Measurements from ENCODE around the gene PPM1A. TPM values are rescaled to one million over a fixed set of nuclear protein-coding genes. Genes with fewer than 3 reads are reported as not detected.

Gene PPM1A
- total and polyA plus RNA-seq, 2 of the 8 experiments (the other 6 are each of a cell fraction or from before 2014, with no cell fraction given): 14.0 to 51.2 TPM

DNA sequence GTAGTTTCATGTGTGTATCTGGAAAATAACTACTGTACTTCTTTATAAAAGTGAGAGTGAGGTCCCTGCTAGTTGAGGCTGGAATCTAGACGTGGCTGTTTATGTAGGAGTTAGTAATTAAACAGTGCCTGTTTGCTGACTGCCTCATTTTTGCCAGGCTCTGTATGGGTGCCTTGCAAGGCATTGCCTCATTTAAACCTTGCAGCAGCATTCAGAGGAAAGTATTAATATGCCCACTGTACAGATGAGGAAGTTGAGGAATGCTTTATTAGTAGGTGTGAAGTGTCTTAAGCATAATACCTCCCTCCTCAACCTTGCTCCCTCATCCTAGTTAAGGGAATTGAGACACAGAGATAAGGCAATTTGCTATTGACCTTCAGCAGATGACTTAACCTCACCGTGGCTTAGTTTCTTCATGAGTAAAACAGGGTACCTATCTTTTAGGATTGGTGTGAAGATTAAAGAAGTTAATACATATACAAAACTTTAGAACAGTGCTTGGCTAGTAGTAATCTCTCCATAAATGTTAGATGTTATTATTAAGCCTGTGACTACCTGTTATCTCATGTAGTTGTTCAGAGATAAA, 28.7 kb downstream of the PPM1A start:
- Histone ChIP-seq H4K20me1 (replicated peaks in 1 of 2; ENCODE audit: control insufficient read depth in 1 of 2, insufficient read depth in 2 of 2, low read length in 2 of 2) (no peaks in the 10 kb centered on the region), H3K27me3 (replicated peaks in 1 of 4; ENCODE audit: control insufficient read depth in 3 of 4, extremely low read depth in 1 of 4, insufficient read depth in 3 of 4, low read length in 3 of 4) (no peaks in the 10 kb centered on the region), H3K4ac (replicated peaks; ENCODE audit: insufficient read length, low read depth, low read length) (no peak overlapping the region), H2BK120ac (replicated peaks; ENCODE audit: low read depth, low read length) (peak overlapping the region; percentile 1), H2AFZ (ENCODE audit: low read length) (no peak overlapping the region), H3K23me2 (ENCODE audit: low read depth, low read length) (no peaks in the 10 kb centered on the region), H3K4me3 (ENCODE audit: extremely low read depth in 1 of 4, insufficient read depth in 2 of 4, low read depth in 3 of 4, low read length in 4 of 4) (no peak overlapping the region), H3K14ac (ENCODE audit: insufficient read length) (no peak overlapping the region), H3K18ac (ENCODE audit: extremely low read depth, low read length) (0 out of 2 replicates have a peak overlapping the region, but pooled peaks have one; percentile 0), H3K4me2 (ENCODE audit: insufficient read depth in 1 of 2, low read depth in 2 of 2, low read length in 2 of 2) (peak overlapping the region in 1 of 2 experiments; percentile 9; a peak in 1 of 4 replicates), H2BK5ac (ENCODE audit: low read depth, low read length) (peak overlapping the region; percentile 77; the same call in 1 of the 2 replicates), H3K27ac (ENCODE audit: low read depth, low read length) (no peak overlapping the region), H3K9ac (replicated peaks in 1 of 4; ENCODE audit: extremely low read depth in 1 of 4, low read depth in 3 of 4, low read length in 3 of 4) (peak overlapping the region in 1 of 4 experiments; percentile 34; a peak in 1 of 7 replicates), H3K23ac (ENCODE audit: insufficient read length) (no peak overlapping the region), H2BK15ac (ENCODE audit: low read length) (no peak overlapping the region), H3K36me3 (ENCODE audit: control insufficient read depth in 2 of 4, insufficient read depth in 4 of 4, low read length in 3 of 4) (peaks cover 0 to 2% (median 1%) of the 10 kb centered on the region in 4 experiments; a peak in 2 of 8 replicates), H3K4me1 (replicated peaks in 1 of 4; ENCODE audit: control insufficient read depth in 3 of 4, insufficient read depth in 4 of 4, low read length in 3 of 4) (peaks cover 0 to 15% (median 12%) of the 10 kb centered on the region in 4 experiments; a peak in 5 of 7 replicates), H3K79me1 (ENCODE audit: low read depth, low read length) (peaks cover 4% of the 10 kb centered on the region; the same call in 1 of the 2 replicates), H4K91ac (replicated peaks; ENCODE audit: insufficient read length, low read length) (peak overlapping the region; percentile 61), H3K79me2 (ENCODE audit: control insufficient read depth in 1 of 2, insufficient read depth in 2 of 2, low read length in 2 of 2) (peaks cover 0 to 79% of the 10 kb centered on the region in 2 experiments; a peak in 2 of 4 replicates), H3K9me3 (ENCODE audit: insufficient read depth in 2 of 2, low read depth in 1 of 2, low read length in 1 of 2) (no peaks in the 10 kb centered on the region), H2BK12ac (ENCODE audit: low read depth, low read length) (no peak overlapping the region), H3K56ac (replicated peaks; ENCODE audit: insufficient read length, low read depth, low read length) (peak overlapping the region; percentile 3), H4K5ac (ENCODE audit: insufficient read length, low read depth, low read length) (peak overlapping the region; percentile 44), H2AK5ac (ENCODE audit: low read depth, low read length) (no peak overlapping the region; the same call in 1 of the 2 replicates), H4K8ac (ENCODE audit: extremely low read depth, insufficient read depth, low read length) (no peak overlapping the region), H2BK20ac (ENCODE audit: low read length) (peak overlapping the region; percentile 53; the same call in 1 of the 2 replicates)
- 57% methylated on average over 2 of the region's 2 CpGs; no CpG with 5 or more reads in 1 of the 2 experiments for WGBS, 2 experiments (ENCODE audit: extremely low coverage in 1 of 2, insufficient coverage in 1 of 2, insufficient read length in 1 of 2, insufficient replicate concordance in 2 of 2, low coverage in 1 of 2, low lambda C conversion rate in 2 of 2, missing lambda C conversion rate in 1 of 2)
- CTCF ChIA-PET (ENCODE audit: partially characterized antibody): interaction anchor here (0.9 to 3.7 kb wide), 2 partner anchors 12 to 50 kb away, joined by 4 to 18 read pairs; no protein-coding TSS in a partner anchor
- no peak for FAIRE-seq
- no peak for DNase-seq (ENCODE audit: low read depth in 1 of 2, low spot score in 2 of 2)
- POLR2A ChIA-PET (ENCODE audit: partially characterized antibody): no interaction called here
- TF ChIP-seq KDM1A (IDR thresholded peaks at IDR 0.05; ENCODE audit: borderline replicate concordance, low read length) (0 out of 2 replicates have a peak, but pooled peaks have one; percentile 38), ASH2L (IDR thresholded peaks at IDR 0.05; ENCODE audit: low read length) (peak; percentile 24), TAF7 (optimal IDR thresholded peaks at IDR 0.05; ENCODE audit: borderline replicate concordance, low read depth, low read length) (no peak)

Measured in H1 (cell line).